ENCODE results near the gene RAB11FIP2.

- TF ChIP-seq CTCF (conservative IDR thresholded peaks at IDR 0.05; ENCODE audit: low read depth, low read length) = no peak
- TF ChIP-seq EZH2phosphoT487 (IDR thresholded peaks at IDR 0.05; ENCODE audit: borderline replicate concordance, low read length) = no peak
Measured at GRCh38 chr10:118017850-118018249, 28.9 kb downstream of the RAB11FIP2 start.
